M059J (cell line): Measurements from ENCODE around the gene AFDN. TPM values are rescaled to one million over a fixed set of nuclear protein-coding genes. Genes with fewer than 3 reads are reported as not detected.
A peak's percentile ranks its signal among the peaks of the same experiment; 100 is the strongest.

ENCODE experiments used
- DNase-seq: peaks from one replicate; pipeline ENCODE4 v3.0.0-alpha.2; 2012; ENCODE audit warnings: low read depth
- total RNA-seq: library from RNA; depleted of rRNA; stranded (reverse); fragments of >200 nt; shearing (Covaris generic); gene quantifications from 2 replicates; pipeline ENCODE4 v1.2.3, GENCODE V29; 2014

AFDN gene
- total RNA-seq, 1 experiment from 2014 or later = 32.3 TPM

DNA sequence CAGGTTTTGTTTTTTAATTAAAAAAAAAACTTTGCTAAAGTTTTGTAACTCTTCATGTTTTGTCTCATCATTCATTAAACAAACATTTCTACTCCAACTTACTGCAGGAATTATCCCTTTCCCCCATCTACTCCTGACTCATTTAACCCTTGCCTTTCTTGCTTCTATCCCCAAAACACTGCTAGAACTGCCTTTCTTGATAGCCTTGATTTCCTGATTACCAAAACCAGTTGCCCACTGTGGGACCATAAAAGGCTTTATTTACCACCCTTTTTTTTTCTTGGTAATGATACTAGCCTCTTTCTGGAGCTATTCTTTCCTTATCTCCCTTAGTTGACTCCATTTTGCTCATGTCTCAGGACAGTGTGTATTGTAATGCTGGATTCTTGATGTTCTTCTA is 15.3 kb downstream of the AFDN start:
- no peak for DNase-seq

DNA sequence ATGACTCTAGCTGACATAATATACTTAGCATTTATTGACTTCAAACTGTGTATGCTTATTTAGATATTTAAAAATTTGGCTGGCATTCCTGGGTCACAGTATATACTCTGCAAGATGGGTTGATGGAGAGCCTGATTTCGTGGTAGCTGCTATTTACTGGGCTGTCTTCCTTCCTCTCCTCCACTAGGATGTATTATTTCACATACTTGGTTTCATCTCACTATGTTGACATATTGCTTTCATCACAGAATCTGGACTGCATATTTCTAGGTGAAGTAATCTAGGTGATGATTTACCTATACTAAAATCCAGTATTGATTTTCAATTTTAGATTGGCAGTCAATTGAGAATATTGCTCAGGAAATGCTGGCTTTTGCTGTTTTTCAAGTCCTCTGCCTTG is 15.7 kb downstream of the AFDN start:
- no peak for DNase-seq

DNA sequence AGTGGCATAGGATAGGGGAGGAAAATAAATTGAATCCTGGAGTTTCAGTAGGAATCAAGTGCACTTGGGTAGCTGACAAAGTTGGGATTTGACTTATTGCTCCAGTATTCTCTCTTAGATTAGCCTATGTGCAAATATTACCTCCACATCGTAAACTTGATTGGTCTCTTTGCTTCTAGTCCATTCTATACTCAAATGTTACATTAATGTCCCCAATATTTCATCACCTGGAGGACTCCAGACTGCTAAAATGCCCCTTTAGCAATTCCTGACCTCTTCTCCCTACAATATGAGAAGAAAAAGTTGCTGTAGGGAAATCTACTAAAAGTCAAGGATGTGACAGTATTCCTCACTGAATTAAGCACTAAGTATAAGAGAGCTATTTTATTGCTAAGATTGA is 16.3 kb downstream of the AFDN start:
- no peak for DNase-seq

DNA sequence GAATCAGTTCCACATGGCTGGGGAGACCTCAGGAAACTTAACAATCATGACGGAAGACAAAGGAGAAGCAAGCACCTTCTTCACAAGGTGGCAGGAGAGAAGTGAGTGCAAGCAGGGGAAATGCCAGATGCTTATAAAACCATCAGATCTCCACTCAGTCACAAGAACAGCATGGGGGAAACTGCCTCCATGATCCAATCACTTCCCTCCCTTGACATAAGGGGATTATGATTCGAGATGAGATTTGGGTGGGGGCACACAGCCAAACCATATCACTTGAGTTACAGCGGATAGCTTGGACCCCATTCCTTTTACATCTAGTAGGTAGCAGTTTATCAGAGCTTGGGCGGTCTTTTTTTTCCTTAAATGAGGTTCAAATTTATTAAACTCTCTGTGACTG is 19.1 kb downstream of the AFDN start:
- no peak for DNase-seq

DNA sequence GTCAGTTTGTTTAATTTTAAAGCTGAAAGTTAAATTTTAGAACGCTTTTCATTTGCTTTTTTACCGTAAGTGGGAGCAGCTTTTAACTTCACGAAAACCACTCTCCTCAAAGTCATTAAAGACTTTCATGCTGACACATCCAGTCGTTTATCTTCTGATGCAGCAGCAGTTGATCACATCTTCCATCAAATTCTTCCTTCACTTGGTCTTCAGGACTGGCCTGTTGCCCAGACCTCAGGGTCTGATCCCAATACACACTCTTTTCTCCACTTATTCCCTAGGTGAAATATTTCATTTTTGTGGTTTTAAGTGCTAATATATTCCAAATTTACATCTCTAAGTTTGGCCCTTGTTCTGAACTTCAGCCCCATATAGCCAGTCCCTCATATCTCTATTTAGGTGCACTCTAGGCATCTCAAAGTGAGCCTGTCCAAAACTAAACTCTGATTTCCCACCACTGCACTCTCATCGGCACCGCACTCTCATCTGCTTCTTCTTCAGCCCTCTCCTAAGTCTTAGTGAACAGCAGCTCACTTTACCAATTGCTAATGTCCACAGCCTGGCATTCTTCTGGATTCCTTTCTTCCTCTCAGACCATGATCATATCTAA is 20.4 kb downstream of the AFDN start:
- DNase-seq = peak; percentile 44

DNA sequence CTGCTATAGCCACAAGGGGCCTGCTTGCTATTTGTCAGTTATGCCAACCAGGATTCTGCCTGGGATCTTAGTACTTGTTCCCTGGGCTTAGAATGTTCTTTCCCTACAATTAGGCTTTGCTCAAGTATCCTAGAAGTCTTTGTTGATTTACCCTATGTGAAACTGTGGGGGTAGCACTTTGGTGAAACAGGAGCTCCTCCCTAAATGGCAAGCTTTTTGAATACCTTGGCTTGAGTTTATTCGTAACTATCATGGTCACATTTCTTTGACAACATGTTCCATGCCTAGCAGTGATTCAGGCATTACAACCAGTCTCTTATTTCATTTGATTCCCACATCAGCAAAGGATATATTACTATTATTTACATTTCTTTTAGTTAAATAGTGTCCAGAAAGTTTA is 21.2 kb downstream of the AFDN start:
- DNase-seq = no peak

DNA sequence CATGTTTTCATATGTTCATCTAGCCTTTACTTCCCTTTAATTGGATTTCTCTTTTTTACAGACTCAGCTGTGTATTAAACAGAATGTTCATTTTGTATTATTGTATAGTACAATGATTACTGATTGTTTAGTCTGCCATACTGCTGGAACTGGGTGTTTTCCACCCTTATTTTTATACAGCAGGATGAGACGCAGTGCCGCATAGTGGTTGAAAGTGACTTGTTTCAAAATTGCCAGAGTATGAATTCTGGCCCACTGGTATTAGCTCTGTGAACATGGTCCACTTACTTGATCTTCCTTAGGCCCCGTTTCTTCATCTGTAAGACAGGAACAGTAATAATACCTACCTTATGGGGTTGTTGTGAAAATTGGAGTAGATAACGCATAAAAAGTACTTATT is 22.1 kb downstream of the AFDN start:
- no peak for DNase-seq

DNA sequence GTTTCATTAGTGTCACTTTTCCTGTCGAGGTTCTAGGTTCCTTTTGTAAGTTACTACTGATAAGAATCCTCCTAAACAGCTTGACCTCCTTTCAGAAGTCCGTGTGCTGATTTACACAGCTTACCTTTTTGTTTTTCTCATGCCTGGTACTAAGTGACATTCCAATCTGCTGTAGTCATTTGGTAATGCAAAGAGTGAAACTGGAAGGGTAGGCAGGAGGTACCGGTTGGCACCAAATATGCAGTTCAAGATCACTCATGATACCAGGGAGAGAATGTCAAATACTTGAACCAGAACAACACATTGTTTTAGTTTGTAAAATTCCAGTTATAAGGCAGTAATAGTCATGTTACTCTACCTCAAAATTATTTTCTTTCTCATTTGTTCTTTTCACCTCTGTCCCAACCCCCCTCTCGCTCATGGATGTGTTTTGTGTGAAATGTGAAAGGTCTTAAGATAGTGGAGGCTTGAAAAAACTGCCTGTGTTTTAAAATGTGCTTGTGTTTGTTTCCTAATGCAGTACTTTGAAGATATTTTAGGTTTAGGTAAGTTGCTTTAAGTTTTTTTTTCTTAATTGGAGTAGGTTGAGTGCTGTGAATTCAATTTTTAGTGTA is 23.2 kb downstream of the AFDN start:
- peak; percentile 90 for DNase-seq

DNA sequence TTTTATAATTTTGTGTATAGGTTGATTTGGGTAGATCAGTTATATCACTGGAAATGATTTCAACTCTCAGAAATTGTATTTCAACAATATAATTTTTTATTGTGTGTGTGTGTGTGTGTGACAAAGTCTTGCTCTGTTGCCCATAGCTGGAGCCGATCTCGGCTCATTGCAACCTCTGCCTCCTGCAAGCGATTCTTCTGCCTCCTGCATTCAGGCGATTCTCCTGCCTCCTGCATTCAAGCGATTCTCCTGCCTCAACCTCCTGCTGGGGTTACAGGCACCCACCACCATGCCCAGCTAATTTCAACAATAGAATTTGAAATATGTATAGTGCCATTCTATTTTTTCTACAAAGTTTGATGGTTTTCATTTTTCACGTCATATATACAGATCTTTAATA is 24.1 kb downstream of the AFDN start:
- DNase-seq = no peak

DNA sequence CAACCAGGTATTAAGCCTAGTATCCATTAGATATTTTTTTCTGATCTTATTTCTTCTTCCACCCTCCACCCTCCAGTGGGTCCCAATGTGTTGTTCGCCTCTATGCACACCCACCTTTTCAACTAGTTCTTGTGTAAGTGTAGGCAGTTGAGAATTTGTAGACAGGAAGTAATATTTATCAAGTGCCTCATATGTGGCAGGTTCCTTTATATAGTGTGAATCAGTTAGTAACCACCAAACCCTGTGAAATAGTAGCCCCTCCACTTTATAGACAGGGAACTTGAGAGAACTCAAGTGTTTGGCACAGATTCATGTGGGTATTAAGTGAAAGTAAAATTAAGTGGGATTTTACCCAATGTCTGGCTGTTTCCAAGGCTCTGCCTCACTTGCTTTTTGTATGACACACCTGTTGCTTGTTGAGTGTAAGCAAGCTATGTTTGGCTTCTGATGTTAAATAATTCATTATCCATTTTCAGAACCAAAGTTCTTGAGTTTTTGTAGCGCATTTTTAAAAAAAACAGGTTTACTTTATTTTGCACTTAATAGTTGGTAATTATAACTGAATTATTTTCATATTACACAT is 24.8 kb downstream of the AFDN start:
- peak; percentile 20 for DNase-seq

DNA sequence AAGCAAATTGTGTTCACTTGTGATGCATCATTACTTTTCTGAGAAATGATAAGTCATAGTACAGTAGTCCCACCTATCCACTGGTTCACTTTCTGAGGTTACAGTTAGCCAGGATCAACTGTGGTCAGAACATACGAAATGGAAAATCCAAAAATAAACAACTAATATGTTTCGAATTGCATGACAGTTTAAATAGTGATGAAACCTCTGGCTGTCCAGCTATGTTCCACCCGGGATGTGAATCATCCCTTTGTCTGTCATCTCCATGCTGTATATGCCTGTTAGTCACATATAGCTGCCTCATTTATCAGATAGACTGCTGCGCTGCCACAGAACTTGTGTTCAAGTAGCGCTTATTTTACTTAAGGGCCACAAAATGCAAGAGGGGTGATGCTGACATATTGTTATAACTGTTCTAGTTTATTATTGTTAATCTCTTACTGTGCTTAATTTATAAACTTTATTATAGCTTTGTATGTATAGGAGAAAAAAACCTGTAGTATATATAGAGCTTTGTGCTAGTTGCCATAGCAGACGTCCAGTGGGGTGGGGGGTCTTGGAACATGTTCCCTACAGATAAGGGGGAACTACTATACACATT is 29.2 kb downstream of the AFDN start:
- DNase-seq = peak; percentile 94

DNA sequence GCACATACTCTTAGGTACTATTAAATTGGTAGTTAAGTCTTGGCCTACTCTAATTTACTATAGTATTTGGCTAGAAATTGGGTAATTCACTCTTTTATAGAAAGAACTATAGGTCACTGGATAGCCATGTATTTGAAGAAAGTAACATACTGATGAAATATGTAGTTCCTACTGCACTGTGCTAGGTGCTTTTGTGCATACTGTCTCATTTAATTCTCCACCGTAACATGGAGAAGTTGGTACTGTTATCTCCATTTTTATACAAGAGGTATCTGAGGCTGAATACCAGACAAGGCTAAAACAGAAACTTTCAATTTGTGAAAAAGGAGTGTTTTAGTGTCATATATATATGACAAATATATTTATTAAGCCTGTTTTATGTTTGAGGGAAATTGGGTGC is 29.8 kb downstream of the AFDN start:
- no peak for DNase-seq

DNA sequence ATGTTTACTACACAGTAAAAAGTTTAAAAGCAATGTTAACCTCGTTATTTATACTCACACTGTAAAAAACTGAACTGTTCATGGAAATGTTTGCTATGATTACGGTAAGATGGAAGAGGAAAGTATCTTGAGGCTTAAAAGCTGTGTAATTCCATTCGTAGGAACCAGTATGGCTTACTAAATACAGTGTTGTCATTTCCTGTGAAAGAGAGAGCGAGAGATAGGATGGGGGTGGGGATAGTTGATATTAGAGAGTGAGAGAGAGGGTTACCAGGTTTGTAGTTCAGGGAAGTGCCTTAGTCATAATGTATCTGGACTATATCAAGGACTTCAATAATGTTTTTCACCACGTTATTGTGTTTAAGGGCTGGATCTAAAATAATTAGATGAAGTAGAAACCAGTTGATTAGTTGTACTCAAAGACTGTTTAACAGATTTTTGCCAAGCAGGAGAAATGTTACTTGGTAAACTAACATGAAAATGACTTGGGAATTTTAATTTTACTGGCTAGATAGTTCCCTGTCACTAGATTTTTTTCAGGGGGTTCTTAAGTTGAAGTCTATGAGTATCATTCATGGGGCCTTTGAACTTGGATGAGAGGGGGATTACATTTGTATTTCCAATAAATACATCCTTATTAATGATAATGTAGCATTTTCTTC is 30.4 kb downstream of the AFDN start:
- DNase-seq = peak; percentile 52

DNA sequence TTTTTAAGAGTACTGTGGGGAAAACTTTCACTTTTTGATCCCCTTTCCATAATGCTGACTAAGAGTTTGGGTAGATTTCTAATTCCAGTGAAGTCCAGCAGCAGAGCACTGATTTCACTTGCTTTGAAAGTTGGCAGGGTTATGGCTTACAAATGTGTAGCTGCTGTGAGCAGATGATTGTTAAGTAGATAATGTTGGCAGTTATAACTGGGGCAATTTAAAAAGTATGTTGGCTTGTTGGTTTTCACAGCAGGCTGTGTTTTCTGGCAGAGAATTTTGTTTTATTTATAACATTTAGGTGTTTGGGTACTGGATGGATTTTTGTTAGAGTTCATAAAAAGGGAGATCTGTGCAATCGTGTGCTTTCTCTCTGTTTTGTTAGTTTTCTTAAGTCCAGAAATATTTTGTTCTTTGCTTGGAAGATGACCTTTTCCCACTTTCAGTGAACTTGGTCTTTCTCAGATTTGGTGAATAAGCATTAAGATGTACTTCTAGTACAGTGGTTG is 31.4 kb downstream of the AFDN start:
- peak; percentile 53 for DNase-seq

DNA sequence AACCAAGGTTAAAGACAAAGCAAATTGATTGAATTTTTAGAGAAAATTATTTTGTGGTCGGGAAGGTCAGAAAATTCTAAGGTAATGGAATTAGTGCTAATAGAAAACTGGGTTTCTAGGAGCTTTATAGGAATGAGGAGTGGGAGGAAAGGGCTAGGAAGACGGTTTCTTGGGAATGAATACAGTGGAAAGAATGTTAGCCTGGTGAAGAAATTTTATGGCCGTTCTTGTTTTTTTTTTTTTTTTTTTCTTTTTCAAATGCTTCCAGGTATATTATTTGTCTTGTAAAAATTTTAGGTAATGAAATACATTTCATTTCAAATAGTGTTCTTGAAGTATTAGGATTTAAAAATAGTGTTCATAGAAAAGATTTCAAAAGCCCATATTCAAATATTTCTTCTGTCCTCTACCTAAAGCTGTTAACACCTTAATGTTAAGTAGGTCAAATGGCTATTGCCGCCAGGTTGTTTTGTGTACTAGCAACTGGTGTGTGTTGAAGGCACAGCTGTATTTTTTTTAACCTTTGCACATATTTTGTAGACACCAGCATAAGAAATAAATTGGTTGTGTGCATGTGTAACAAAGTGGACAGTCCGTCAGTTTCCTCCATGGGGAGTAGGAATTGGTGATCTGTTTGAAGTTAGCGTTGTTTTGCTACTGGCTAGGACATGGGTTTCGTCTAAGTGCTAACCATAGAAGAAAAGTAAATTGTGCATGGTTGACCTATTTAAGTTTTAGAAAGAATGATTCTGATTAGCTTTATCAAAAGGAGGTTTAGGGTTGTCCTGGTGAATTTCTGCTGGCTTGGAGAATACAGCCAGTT is 32.3 kb downstream of the AFDN start:
- DNase-seq = no peak

DNA sequence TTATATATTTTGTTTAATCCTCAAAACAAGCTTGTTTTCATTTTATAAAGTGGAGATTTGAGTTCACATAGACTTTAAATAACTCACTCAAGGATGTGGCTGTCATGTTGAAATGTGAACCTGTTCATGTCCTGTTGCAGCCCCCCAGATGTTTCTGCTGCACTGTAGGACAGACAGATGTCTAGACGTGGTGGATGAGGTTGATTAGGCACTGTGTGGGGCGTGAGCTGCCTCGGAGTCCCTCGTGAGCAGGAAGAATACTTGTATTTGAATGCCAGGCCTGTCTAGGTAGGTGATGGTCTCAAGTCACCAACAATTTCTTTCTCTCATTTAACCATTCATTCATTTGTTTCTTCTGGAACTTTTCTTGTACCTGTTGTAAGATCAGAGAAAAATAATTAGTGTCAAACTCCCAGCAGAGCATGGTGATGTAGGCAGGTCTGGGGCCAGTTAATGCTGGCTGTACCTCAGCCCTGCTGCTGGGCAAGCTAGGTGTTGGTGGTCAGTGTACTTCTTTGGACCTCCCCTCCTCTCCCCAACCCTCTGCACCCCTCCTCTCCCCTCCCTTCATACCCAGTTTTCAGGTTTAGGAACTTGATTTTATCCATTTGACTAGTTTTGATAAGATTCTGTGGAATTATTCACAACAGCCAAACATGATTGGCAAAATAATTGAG is 34.0 kb downstream of the AFDN start:
- DNase-seq = no peak

DNA sequence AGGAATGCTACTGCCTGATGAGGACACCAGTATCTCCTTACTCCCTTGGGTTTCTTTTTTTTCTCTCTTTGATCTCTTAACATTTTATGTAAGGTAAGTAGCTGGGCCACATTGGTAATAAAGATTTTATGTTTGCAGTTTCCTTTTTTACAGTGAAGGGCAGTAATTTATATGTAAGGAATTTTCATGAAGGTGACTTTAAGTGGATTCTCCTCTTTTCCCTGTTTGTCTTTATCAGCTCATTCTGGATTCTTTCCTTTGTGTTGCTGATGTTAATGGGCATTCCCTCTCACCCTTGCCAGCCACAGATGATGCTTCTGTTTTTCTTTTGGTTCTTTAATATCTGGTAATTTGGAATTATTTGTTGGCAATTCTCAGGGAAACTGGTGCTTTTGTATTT is 34.7 kb downstream of the AFDN start:
- DNase-seq = no peak

DNA sequence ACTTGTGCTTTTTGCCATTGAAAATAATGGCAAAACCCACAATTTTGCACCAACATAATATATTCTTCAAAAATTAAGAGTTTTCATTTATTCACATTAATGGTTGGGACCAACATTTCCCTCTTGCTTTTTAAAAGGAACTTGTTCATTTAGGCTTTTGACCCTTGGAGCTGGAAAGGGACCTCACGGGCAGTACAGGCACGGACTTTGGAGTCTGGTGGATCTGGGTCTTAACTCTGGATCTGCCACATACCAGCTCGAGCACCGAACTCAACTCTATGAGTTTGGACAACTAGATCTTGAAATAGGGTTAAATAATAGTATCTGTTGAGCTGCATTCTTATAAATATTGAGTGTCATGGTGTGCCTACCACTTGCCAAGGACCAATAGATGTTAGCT is 37.2 kb downstream of the AFDN start:
- no peak for DNase-seq

DNA sequence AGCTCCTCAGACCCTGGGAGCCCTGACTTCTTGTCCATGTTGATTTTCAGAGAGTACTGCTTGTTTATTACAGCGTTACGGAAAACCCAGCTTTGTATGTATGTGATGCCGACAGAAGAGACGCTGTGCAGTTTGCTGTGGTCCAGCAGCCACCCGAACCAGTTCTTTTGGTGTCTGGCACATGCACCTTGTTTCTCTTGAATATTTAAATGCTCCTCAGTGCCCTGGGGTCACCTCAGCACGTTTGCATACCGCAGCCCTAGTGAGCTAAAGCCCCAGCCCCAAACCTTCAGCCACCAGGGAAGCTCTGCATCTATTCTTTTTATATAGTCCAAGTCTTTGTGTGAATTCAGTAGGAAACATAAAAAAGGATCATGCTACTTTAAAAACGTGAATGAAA is 39.9 kb downstream of the AFDN start:
- no peak for DNase-seq

DNA sequence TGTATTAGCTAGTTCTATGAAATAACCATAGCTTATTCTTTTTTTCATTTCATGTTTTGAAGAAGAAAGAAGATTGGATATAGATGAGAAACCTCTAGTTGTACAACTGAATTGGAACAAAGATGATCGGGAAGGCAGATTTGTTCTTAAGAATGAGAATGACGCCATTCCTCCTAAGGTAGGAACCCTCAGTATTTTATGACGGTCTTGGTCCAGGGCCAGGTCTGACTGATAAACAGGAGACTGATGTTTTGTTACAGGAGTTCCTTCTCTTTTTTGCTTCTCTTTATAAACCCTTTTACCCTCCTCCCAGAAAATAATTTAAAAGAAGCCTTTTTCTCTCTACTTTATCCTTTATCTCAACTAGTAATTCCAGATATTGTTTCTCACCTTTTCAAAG is 43.6 kb downstream of the AFDN start:
- DNase-seq = no peak
